Thyroid gland (tissue), 4 donors: ENCODE measurements around the gene OCIAD1. TPM values are rescaled to one million over a fixed set of nuclear protein-coding genes. Genes with fewer than 3 reads are reported as not detected.
"Not testable (repeated sequence)": the region's sequence is repeated elsewhere in the genome, so short reads cannot be mapped to it uniquely, and the experiment has no call there.

ENCODE experiments used
- DNase-seq, 2 donors: peaks; one replicate each; pipeline ENCODE4 v3.0.0-alpha.2; 2019
- H3K27ac ChIP-seq, 3 donors: fragments of 200-600 bp; sonication (generic); 1 replicate in 2 of 3; 2 replicates in 1 of 3; pipeline ENCODE4 v1.5.1; 2016 to 2019; ENCODE audit warnings: mild to moderate bottlenecking in 1 of 3, moderate library complexity in 1 of 3
- H3K27me3 ChIP-seq: fragments of 200-600 bp; sonication (generic); one replicate; pipeline ENCODE4 v1.5.1; 2019
- H3K36me3 ChIP-seq, 2 donors: fragments of 200-600 bp; sonication (generic); one replicate each; pipeline ENCODE4 v1.5.1; 2016 to 2019
- H3K4me1 ChIP-seq, 2 donors: fragments of 200-600 bp; sonication (generic); one replicate each; pipeline ENCODE4 v1.5.1; 2017 to 2019
- H3K4me3 ChIP-seq, 3 donors: fragments of 200-600 bp; sonication (generic); replicated peaks in 1 of 3; 1 replicate in 2 of 3; 2 replicates in 1 of 3; pipeline ENCODE4 v1.5.1; 2016; ENCODE audit warnings: mild to moderate bottlenecking in 1 of 3
- H3K9me3 ChIP-seq: fragments of 200-600 bp; sonication (generic); one replicate; pipeline ENCODE4 v1.5.1; 2017
- POLR2A ChIP-seq, 2 donors: fragments of 450-650 bp; IDR thresholded peaks; one replicate each; pipeline ENCODE4 v1.6.1; 2017; ENCODE audit warnings: antibody characterized with exemption in 2 of 2, mild to moderate bottlenecking in 2 of 2, moderate library complexity in 1 of 2
- WGBS, 2 donors: methylation state at CpG; one replicate each; pipeline ENCODE4 v1.1.5; 2017; 5-methylcytosine and 5-hydroxymethylcytosine counted together
- intact Hi-C: fragments of 100-400 bp; cut with DNase I; formaldehyde crosslinking; loops from one replicate; pipeline ENCODE4 v1.15.1; 2023
- total RNA-seq, 4 donors: library from RNA; depleted of rRNA; stranded (reverse); fragments of >200 nt; gene quantifications; one replicate each; pipeline ENCODE4 v1.2.3, GENCODE V29; 2016
- TF ChIP-seq, protein P1 (sequence below), 6 experiments: fragments of 200-600 bp in 3 of 6; fragments of 450-650 bp in 3 of 6; sonication (generic) in 3 of 6; IDR thresholded peaks; one replicate each; pipeline ENCODE4 v1.5.1; 2016 to 2019; ENCODE audit warnings: antibody characterized with exemption in 6 of 6, mild to moderate bottlenecking in 2 of 6, inconsistent platforms in 1 of 6, moderate library complexity in 1 of 6

The OCIAD1 gene
- total RNA-seq, 4 donors from 2014 or later, result 150 to 273 (median 213) TPM

DNA sequence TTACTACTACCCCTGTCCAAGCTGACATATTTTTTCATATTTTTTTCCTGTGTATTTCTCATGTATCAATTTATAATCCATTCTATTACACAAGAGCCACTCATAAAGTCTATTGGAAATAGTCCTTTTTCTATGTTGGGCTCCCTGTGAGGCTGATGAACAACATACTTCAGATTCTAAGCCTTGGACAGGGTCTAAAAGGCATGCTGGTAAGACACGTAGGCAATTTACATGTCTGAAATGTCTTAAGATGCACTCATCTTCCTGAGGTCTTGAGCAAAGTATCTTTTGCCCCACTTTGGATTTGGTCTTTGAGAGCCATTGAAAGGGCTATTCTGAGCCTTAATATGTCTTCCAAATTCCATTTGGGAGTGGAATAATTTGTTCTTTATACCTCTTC, 31.8 kb downstream of the OCIAD1 start:
- H3K4me3 ChIP-seq, result no peak overlapping the region
- H3K36me3 ChIP-seq, result peaks cover 0 to 13% of the 10 kb centered on the region in 2 donors
- no peak for TF ChIP-seq POLR2A (IDR thresholded peaks at IDR 0.05)
- TF ChIP-seq, protein P1, sequence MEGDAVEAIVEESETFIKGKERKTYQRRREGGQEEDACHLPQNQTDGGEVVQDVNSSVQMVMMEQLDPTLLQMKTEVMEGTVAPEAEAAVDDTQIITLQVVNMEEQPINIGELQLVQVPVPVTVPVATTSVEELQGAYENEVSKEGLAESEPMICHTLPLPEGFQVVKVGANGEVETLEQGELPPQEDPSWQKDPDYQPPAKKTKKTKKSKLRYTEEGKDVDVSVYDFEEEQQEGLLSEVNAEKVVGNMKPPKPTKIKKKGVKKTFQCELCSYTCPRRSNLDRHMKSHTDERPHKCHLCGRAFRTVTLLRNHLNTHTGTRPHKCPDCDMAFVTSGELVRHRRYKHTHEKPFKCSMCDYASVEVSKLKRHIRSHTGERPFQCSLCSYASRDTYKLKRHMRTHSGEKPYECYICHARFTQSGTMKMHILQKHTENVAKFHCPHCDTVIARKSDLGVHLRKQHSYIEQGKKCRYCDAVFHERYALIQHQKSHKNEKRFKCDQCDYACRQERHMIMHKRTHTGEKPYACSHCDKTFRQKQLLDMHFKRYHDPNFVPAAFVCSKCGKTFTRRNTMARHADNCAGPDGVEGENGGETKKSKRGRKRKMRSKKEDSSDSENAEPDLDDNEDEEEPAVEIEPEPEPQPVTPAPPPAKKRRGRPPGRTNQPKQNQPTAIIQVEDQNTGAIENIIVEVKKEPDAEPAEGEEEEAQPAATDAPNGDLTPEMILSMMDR (IDR thresholded peaks at IDR 0.05), result no peak
- no peaks in the 10 kb centered on the region for H3K9me3 ChIP-seq
- intact Hi-C loops, result no loop called here
- H3K27ac ChIP-seq, result no peak overlapping the region
- no peaks in the 10 kb centered on the region for H3K27me3 ChIP-seq
- 34 to 52% methylated on average over 1 of the region's 1 CpG for WGBS, 2 donors
- no peaks in the 10 kb centered on the region for H3K4me1 ChIP-seq
- DNase-seq, result no peak

DNA sequence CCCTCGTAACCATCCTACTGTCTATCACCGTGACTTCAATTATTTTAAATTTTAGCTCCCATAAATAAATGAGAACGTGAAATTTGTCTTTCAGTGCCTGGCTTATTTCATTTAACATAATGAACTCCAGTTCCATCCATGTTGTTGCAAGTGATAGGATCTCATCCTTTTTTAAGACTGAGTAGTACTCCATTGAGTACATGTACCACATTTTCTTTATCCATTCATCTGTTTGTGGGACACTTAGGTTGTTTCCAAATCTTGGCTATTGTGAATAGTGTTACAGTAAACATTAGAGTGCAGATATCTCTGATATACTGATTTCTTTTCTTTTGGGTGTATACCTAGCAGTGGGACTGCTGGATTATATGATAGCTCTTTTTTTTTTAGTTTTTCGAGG, 32.8 kb downstream of the OCIAD1 start:
- Histone ChIP-seq H3K4me3 (no peak overlapping the region), H3K4me1 (no peaks in the 10 kb centered on the region), H3K27me3 (no peaks in the 10 kb centered on the region), H3K27ac (no peak overlapping the region), H3K36me3 (peaks cover 0 to 6% of the 10 kb centered on the region in 2 donors), H3K9me3 (no peaks in the 10 kb centered on the region)
- DNase-seq, result no peak
- WGBS, 2 donors, result 91 to 92% methylated on average over 4 of the region's 4 CpGs
- intact Hi-C loops, result no loop called here
- no peak for TF ChIP-seq POLR2A (IDR thresholded peaks at IDR 0.05)
- TF ChIP-seq, protein P1 (IDR thresholded peaks at IDR 0.05), result no peak

DNA sequence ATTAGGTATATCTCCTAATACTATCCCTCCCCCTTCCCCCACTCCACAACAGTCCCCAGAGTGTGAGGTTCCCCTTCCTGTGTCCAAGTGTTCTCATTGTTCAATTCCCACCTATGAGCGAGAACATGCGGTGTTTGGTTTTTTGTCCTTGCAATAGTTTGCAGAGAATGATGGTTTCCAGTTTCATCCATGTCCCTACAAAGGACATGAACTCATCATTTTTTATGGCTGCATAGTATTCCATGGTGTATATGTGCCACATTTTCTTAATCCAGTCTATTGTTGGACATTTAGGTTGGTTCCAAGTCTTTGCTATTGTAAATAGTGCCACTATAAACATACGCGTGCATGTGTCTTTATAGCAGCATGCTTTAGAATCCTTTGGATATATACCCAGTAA, 33.8 kb downstream of the OCIAD1 start:
- DNase-seq, H3K36me3 ChIP-seq, H3K9me3 ChIP-seq, H3K4me1 ChIP-seq, H3K27me3 ChIP-seq, H3K4me3 ChIP-seq, H3K27ac ChIP-seq, intact Hi-C loops: not testable (repeated sequence)
- 94 to 98% methylated on average over 4 of the region's 4 CpGs for whole genome bisulfite sequencing, 2 donors

DNA sequence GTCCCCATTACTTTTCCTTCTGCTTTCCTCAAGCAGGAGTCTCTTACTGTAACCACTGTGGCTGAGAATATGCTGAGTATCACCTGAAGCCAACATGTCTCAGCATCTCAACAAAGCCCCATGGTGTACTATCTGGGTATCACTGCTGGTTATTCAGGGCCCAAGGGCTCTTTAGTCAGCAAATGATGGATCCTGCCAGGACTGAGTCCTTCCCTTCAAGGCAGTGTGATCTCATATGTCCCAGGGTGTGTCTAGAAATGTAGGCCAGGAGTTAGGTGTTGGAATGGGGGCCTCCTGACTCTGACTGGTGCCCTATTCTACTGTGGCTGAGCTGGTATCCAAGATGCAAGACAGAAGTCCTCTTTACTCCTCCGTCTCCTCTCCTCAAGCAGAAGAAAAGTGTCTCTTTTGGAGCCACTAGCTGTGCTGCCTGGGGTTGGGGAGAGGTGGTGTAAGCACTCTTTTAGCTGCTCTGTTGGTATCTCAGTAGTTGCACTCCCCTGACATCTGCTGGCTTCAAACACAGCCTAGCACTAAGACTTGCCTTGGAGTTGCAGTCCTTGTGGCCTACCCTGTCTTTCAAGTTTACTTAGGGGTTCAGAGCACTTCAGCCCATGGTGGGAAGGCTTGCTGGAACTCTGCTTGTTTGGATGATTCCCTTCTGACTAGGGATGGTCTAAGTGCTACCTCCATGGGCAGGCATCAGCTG, 47.1 kb downstream of the OCIAD1 start:
- Histone ChIP-seq H3K4me3 (no peak overlapping the region), H3K36me3 (no peaks in the 10 kb centered on the region), H3K9me3 (no peaks in the 10 kb centered on the region), H3K4me1 (no peaks in the 10 kb centered on the region), H3K27me3 (no peaks in the 10 kb centered on the region), H3K27ac (no peak overlapping the region)
- TF ChIP-seq, protein P1 (IDR thresholded peaks at IDR 0.05), result no peak
- no peak for TF ChIP-seq POLR2A (IDR thresholded peaks at IDR 0.05)
- WGBS, 2 donors, result 82 to 100% methylated on average over 1 of the region's 1 CpG
- no peak for DNase-seq
- intact Hi-C loops, result no loop called here

DNA sequence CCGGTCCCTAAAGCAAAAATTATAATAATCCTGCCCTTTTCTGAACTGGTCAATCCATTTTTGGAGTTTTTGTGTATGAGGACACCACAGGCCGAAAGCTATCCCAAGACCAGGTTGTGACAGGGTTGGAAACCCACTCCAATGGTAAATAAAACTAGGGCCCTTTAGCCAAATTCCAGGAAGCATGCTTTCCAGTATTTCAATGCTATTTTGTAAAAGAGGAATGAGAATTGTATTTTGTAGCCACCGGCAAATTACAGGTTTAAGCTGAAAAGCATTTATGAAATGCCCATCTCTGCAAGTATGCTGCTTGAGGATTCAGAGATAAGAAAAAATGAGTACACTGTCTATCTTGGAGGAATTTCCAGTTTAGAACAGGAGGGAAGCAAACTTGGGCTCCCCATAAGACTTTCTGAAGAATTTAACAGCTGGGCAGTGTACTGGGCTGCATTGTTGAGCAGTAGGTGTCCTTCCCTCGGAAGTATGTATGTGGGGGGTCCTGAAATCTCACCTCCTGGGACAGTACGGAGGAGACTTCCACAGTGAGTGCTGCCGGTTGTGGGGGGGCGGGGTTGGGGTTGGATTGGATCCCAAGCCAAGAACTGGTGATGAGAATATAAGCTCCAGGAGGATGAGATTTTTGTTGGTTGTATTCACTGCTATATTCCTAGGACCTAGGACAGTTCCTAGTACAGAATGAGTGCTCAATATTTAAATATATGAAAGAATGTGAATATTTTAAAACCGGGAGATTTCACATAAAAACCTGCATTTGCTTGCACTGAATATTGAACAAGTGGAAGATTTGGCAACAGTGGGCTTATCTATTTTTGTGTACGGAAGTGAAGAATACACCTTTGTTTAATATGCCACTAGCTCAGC, 48.9 kb downstream of the OCIAD1 start:
- H3K4me1 ChIP-seq, result no peaks in the 10 kb centered on the region
- H3K27ac ChIP-seq, result no peak overlapping the region
- no peaks in the 10 kb centered on the region for H3K27me3 ChIP-seq
- H3K9me3 ChIP-seq, result no peaks in the 10 kb centered on the region
- H3K4me3 ChIP-seq, result no peak overlapping the region
- intact Hi-C loops, result no loop called here
- DNase-seq, result no peak
- H3K36me3 ChIP-seq, result no peaks in the 10 kb centered on the region
- TF ChIP-seq POLR2A (IDR thresholded peaks at IDR 0.05), result no peak
- TF ChIP-seq, protein P1 (IDR thresholded peaks at IDR 0.05), result no peak
- WGBS, 2 donors, result 70 to 73% methylated on average over 9 of the region's 9 CpGs

DNA sequence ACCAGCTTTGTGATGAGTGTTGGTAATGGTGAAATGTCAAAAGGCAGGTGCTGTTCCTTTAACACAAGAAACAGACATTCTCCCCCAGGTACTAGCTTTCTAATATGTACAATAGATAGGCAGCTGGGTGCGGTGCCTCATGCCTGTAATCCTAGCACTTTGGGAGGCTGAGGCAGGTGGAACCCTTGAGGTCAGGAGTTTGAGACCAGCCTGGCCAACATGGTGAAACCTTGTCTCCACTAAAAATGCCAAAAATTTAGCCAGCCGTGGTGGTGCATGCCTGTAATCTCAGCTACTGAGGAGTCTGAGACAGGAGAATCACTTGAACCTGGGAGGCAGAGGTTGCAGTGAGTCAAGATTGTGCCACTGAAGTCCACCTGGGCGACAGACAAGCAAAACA, 50.8 kb downstream of the OCIAD1 start:
- WGBS, 2 donors, result 92 to 95% methylated on average over 3 of the region's 3 CpGs
- H3K4me3 ChIP-seq, H3K27me3 ChIP-seq, H3K4me1 ChIP-seq, intact Hi-C loops, H3K36me3 ChIP-seq, H3K9me3 ChIP-seq, H3K27ac ChIP-seq, DNase-seq: not testable (repeated sequence)

DNA sequence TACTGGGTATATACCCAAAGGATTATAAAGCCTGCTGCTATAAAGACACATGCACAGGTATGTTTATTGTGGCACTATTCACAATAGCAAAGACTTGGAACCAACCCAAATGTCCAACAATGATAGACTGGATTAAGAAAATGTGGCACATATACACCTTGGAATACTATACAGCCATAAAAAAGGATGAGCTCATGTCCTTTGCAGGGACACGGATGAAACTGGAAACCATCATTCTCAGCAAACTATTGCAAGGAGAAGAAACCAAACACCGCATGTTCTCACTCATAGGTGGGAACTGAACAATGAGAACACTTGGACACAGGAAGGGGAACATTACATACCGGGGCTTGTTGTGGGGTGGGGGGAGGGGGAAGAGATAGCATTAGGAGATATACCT, 58.9 kb downstream of the OCIAD1 start:
- 94 to 95% methylated on average over 3 of the region's 3 CpGs for WGBS, 2 donors
- H3K36me3 ChIP-seq, H3K4me1 ChIP-seq, H3K4me3 ChIP-seq, H3K27me3 ChIP-seq, H3K27ac ChIP-seq, H3K9me3 ChIP-seq, DNase-seq, intact Hi-C loops: not testable (repeated sequence)
